OCI-LY1 (cell line): ENCODE results near the gene GNA12.

Experiments used
- H2AFZ ChIP-seq: fragments of 200-600 bp; sonication (generic), shearing (Covaris generic); 2 replicates; pipeline ENCODE4 v1.6.0; 2014; ENCODE audit warnings: antibody characterized with exemption, mild to moderate bottlenecking, low read length
- H3F3A ChIP-seq: fragments of 200-600 bp; sonication (generic), shearing (Covaris generic); 2 replicates; pipeline ENCODE4 v1.6.0; 2014; ENCODE audit warnings: mild to moderate bottlenecking, antibody characterized with exemption, low read length, moderate library complexity; ENCODE audit not compliant: insufficient read depth
- H3K27ac ChIP-seq: fragments of 200-600 bp; sonication (generic); 2 replicates; pipeline ENCODE4 v1.5.1; 2014; ENCODE audit warnings: low read length, mixed run types, mild to moderate bottlenecking, low read depth; ENCODE audit not compliant: poor library complexity, severe bottlenecking
- H3K27me3 ChIP-seq: fragments of 200-600 bp; sonication (generic); 2 replicates; pipeline ENCODE4 v1.6.0; 2014; ENCODE audit warnings: antibody characterized with exemption, mild to moderate bottlenecking, low read length, moderate library complexity; ENCODE audit not compliant: insufficient read depth
- H3K36me3 ChIP-seq: fragments of 200-600 bp; sonication (generic); 2 replicates; pipeline ENCODE4 v1.6.1; 2014; ENCODE audit warnings: mild to moderate bottlenecking, antibody characterized with exemption, low read length, moderate library complexity, mixed read lengths; ENCODE audit not compliant: insufficient read depth
- H3K4me1 ChIP-seq: fragments of 200-600 bp; sonication (generic); 2 replicates; pipeline ENCODE4 v1.5.1; 2014; ENCODE audit warnings: mild to moderate bottlenecking, low read length, moderate library complexity; ENCODE audit not compliant: insufficient read depth, severe bottlenecking
- H3K4me2 ChIP-seq: fragments of 200-600 bp; sonication (generic), shearing (Covaris generic); 2 replicates; pipeline ENCODE4 v1.6.1; 2014; ENCODE audit warnings: low read length
- H3K4me3 ChIP-seq: fragments of 200-600 bp; sonication (generic); 2 replicates; pipeline ENCODE4 v1.5.1; 2014; ENCODE audit warnings: low read length, low read depth, mild to moderate bottlenecking, mixed read lengths; ENCODE audit not compliant: poor library complexity, severe bottlenecking
- H3K79me2 ChIP-seq: fragments of 200-600 bp; shearing (Covaris generic); 2 replicates; pipeline ENCODE4 v1.6.1; 2016; ENCODE audit warnings: mixed run types, low read length, mixed read lengths; ENCODE audit not compliant: insufficient read depth
- H3K9ac ChIP-seq: fragments of 200-600 bp; sonication (generic), shearing (Covaris generic); 2 replicates; pipeline ENCODE4 v1.6.1; 2014; ENCODE audit warnings: mild to moderate bottlenecking, low read length, mixed read lengths
- H3K9me2 ChIP-seq: fragments of 200-600 bp; sonication (generic), shearing (Covaris generic); 2 replicates; pipeline ENCODE4 v1.6.1; 2014; ENCODE audit warnings: low read depth, mild to moderate bottlenecking, low read length, mixed read lengths
- H3K9me3 ChIP-seq: fragments of 200-600 bp; shearing (Covaris generic); 2 replicates; pipeline ENCODE4 v1.6.1; 2014; ENCODE audit warnings: low read length, mixed read lengths
- H4K20me1 ChIP-seq: fragments of 200-600 bp; sonication (generic), shearing (Covaris generic); 2 replicates; pipeline ENCODE4 v1.6.0; 2016; ENCODE audit warnings: mild to moderate bottlenecking, low read length; ENCODE audit not compliant: insufficient read depth
- CTCF ChIP-seq: fragments of 200-600 bp; sonication (generic), shearing (Covaris generic); IDR thresholded peaks from 2 replicates; pipeline ENCODE4 v1.5.1; 2017; ENCODE audit warnings: mild to moderate bottlenecking, antibody characterized with exemption, low read length, moderate library complexity, mixed read lengths
- EZH2 ChIP-seq: fragments of 200-600 bp; sonication (generic), shearing (Covaris generic); IDR thresholded peaks from 2 replicates; pipeline ENCODE4 v1.8.0; 2017; ENCODE audit warnings: borderline replicate concordance, mixed run types, mild to moderate bottlenecking, antibody characterized with exemption, low read length, moderate library complexity, mixed read lengths

Gene GNA12

GRCh38 chr7:2701424-2701823 is 142.7 kb downstream of the GNA12 start:
- peaks cover 3% of the 10 kb centered on the region for H3K4me1 ChIP-seq
- H3K36me3 ChIP-seq = no peaks in the 10 kb centered on the region
- no peak overlapping the region for H3K9ac ChIP-seq
- H3K27ac ChIP-seq = no peak overlapping the region
- no peak overlapping the region for H3K4me3 ChIP-seq
- no peaks in the 10 kb centered on the region for H4K20me1 ChIP-seq
- no peaks in the 10 kb centered on the region for H3F3A ChIP-seq
- TF ChIP-seq EZH2 (no peak), CTCF (no peak)
- no peaks in the 10 kb centered on the region for H3K9me3 ChIP-seq
- no peak overlapping the region for H2AFZ ChIP-seq
- no peaks in the 10 kb centered on the region for H3K9me2 ChIP-seq
- no peaks in the 10 kb centered on the region for H3K79me2 ChIP-seq
- peaks cover 4% of the 10 kb centered on the region; the same call in 1 of the 2 replicates for H3K27me3 ChIP-seq
- no peak overlapping the region for H3K4me2 ChIP-seq

- TF ChIP-seq EZH2 (no peak), CTCF (no peak)
- Histone ChIP-seq H4K20me1 (no peaks in the 10 kb centered on the region), H3K4me1 (peaks cover 3% of the 10 kb centered on the region), H3K36me3 (no peaks in the 10 kb centered on the region; the same call in 1 of the 2 replicates), H3F3A (no peaks in the 10 kb centered on the region), H3K4me3 (no peak overlapping the region), H2AFZ (no peak overlapping the region), H3K9me2 (no peaks in the 10 kb centered on the region), H3K27ac (no peak overlapping the region), H3K9ac (no peak overlapping the region), H3K79me2 (no peaks in the 10 kb centered on the region), H3K9me3 (no peaks in the 10 kb centered on the region), H3K27me3 (peaks cover 4% of the 10 kb centered on the region; the same call in 1 of the 2 replicates), H3K4me2 (no peak overlapping the region)
Measured at GRCh38 chr7:2700141-2700850, 143.8 kb downstream of the GNA12 start.

GRCh38 chr7:2699289-2699620 is 144.9 kb downstream of the GNA12 start:
- Histone ChIP-seq H3K4me2 (no peak overlapping the region), H3K9me3 (no peaks in the 10 kb centered on the region), H2AFZ (no peak overlapping the region), H3K27me3 (peaks cover 7% of the 10 kb centered on the region; the same call in 1 of the 2 replicates), H3K9ac (no peak overlapping the region), H3K9me2 (no peaks in the 10 kb centered on the region), H3K4me1 (peaks cover 3% of the 10 kb centered on the region), H3K4me3 (no peak overlapping the region), H3K36me3 (no peaks in the 10 kb centered on the region; the same call in 1 of the 2 replicates), H4K20me1 (no peaks in the 10 kb centered on the region), H3F3A (no peaks in the 10 kb centered on the region), H3K79me2 (no peaks in the 10 kb centered on the region), H3K27ac (no peak overlapping the region)
- no peak for TF ChIP-seq EZH2
- no peak for TF ChIP-seq CTCF
